ENCODE data around the gene ACBD6. TPM values are rescaled to one million over a fixed set of nuclear protein-coding genes. Genes with fewer than 3 reads are reported as not detected.

ACBD6 gene
- total RNA-seq, 1 donor from 2014 or later, result 43.4 TPM

DNA sequence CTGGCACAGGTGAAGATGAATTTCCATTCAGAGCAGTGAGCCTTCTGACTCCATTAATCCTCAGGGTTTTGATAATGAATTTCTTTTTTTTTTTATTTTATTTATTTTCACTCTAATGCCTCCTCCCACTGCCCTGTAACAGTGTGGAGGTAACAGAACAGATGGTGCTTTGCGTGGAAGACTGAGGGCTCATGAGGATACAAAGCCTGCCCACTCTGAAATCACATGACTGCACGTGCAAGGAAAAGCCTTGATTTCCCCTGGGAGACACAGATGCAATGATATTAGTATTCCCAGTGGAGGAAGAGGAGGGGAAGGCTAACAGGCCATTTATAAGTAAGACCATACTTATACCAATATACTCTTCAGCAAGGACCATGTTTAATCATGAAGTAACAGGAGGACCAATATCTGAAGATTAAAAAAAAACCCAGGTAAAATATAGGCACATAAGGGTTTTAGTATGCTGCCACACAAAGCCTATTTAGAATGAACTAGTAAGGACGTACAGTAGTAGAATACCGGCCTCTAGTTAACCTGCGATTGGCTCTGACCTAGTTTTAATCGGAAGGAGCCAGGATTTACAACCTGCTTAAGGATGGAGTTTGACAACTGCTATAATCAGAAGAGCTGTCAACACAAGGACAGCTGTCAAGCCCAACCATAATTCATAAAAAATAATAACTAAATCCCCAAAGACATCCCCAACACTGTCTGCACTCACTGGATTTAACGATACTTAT lies 202.7 kb downstream of the ACBD6 start:
- H2AFZ ChIP-seq (ENCODE audit: low read depth, low read length), result no peak overlapping the region
- no peaks in the 10 kb centered on the region for H3K9me3 ChIP-seq (ENCODE audit: insufficient read depth, low read depth, low read length)
- no peak overlapping the region for H3K27ac Mint-ChIP-seq (ENCODE audit: unreplicated experiment)
- H3K27ac ChIP-seq (ENCODE audit: low read depth, low read length), result no peak overlapping the region
- peaks cover 8% of the 10 kb centered on the region for H3K4me1 Mint-ChIP-seq (ENCODE audit: low read depth, unreplicated experiment)
- no peaks in the 10 kb centered on the region for H4K20me1 ChIP-seq (ENCODE audit: insufficient read depth, low read length)
- no peak overlapping the region for H3K4me2 ChIP-seq (ENCODE audit: low read length)
- H3K27me3 Mint-ChIP-seq (ENCODE audit: low read depth, unreplicated experiment), result no peaks in the 10 kb centered on the region
- TF ChIP-seq EZH2 (IDR thresholded peaks at IDR 0.05; ENCODE audit: insufficient read depth, low read length) (no peak), CTCF (IDR thresholded peaks at IDR 0.05; ENCODE audit: insufficient read depth, low read depth, low read length) (no peak)
- peaks cover 2% of the 10 kb centered on the region for H3K4me1 ChIP-seq (ENCODE audit: insufficient read depth, low read length)
- H3K4me3 Mint-ChIP-seq (ENCODE audit: unreplicated experiment), result no peak overlapping the region
- no peaks in the 10 kb centered on the region for H3K79me2 ChIP-seq (ENCODE audit: insufficient read depth, low read length)
- H3K4me3 ChIP-seq (ENCODE audit: insufficient read depth, low read depth, low read length), result no peak overlapping the region
- H3K36me3 Mint-ChIP-seq (ENCODE audit: low read depth, unreplicated experiment), result peaks cover 4% of the 10 kb centered on the region
- H3K36me3 ChIP-seq (ENCODE audit: insufficient read depth, low read length), result no peaks in the 10 kb centered on the region
- DNase-seq (ENCODE audit: low read depth), result no peak
- no peak for FAIRE-seq
- no peak overlapping the region for H3K9ac ChIP-seq (ENCODE audit: low read length)
- H3K9me3 Mint-ChIP-seq (ENCODE audit: unreplicated experiment), result no peaks in the 10 kb centered on the region
- H3K27me3 ChIP-seq (ENCODE audit: insufficient read depth, low read length), result no peaks in the 10 kb centered on the region

- no peaks in the 10 kb centered on the region for H3K9me3 Mint-ChIP-seq (ENCODE audit: unreplicated experiment)
- no peak overlapping the region for H3K4me3 ChIP-seq (ENCODE audit: insufficient read depth, low read depth, low read length)
- FAIRE-seq (no peak), DNase-seq (ENCODE audit: low read depth) (no peak)
- H3K36me3 ChIP-seq (ENCODE audit: insufficient read depth, low read length), result no peaks in the 10 kb centered on the region
- TF ChIP-seq EZH2 (IDR thresholded peaks at IDR 0.05; ENCODE audit: insufficient read depth, low read length) (no peak), CTCF (IDR thresholded peaks at IDR 0.05; ENCODE audit: insufficient read depth, low read depth, low read length) (no peak)
- H3K4me2 ChIP-seq (ENCODE audit: low read length), result no peak overlapping the region
- H3K4me1 Mint-ChIP-seq (ENCODE audit: low read depth, unreplicated experiment), result peaks cover 6% of the 10 kb centered on the region
- H3K27me3 ChIP-seq (ENCODE audit: insufficient read depth, low read length), result no peaks in the 10 kb centered on the region
- H3K27ac ChIP-seq (ENCODE audit: low read depth, low read length), result no peak overlapping the region
- H3K27me3 Mint-ChIP-seq (ENCODE audit: low read depth, unreplicated experiment), result no peaks in the 10 kb centered on the region
- H3K79me2 ChIP-seq (ENCODE audit: insufficient read depth, low read length), result no peaks in the 10 kb centered on the region
- no peak overlapping the region for H3K9ac ChIP-seq (ENCODE audit: low read length)
- H3K27ac Mint-ChIP-seq (ENCODE audit: unreplicated experiment), result no peak overlapping the region
- peaks cover 2% of the 10 kb centered on the region for H3K4me1 ChIP-seq (ENCODE audit: insufficient read depth, low read length)
- peaks cover 4% of the 10 kb centered on the region for H3K36me3 Mint-ChIP-seq (ENCODE audit: low read depth, unreplicated experiment)
- H3K9me3 ChIP-seq (ENCODE audit: insufficient read depth, low read depth, low read length), result no peaks in the 10 kb centered on the region
- H4K20me1 ChIP-seq (ENCODE audit: insufficient read depth, low read length), result no peaks in the 10 kb centered on the region
- no peak overlapping the region for H3K4me3 Mint-ChIP-seq (ENCODE audit: unreplicated experiment)
- H2AFZ ChIP-seq (ENCODE audit: low read depth, low read length), result no peak overlapping the region
Measured at GRCh38 chr1:180295999-180296398, 206.4 kb downstream of the ACBD6 start.

- Mint-ChIP-seq H3K27ac (ENCODE audit: unreplicated experiment) (no peak overlapping the region), H3K4me3 (ENCODE audit: unreplicated experiment) (no peak overlapping the region), H3K27me3 (ENCODE audit: low read depth, unreplicated experiment) (no peaks in the 10 kb centered on the region), H3K9me3 (ENCODE audit: unreplicated experiment) (no peaks in the 10 kb centered on the region), H3K4me1 (ENCODE audit: low read depth, unreplicated experiment) (peaks cover 9% of the 10 kb centered on the region), H3K36me3 (ENCODE audit: low read depth, unreplicated experiment) (peaks cover 4% of the 10 kb centered on the region)
- Histone ChIP-seq H4K20me1 (ENCODE audit: insufficient read depth, low read length) (no peaks in the 10 kb centered on the region), H3K27me3 (ENCODE audit: insufficient read depth, low read length) (no peaks in the 10 kb centered on the region), H3K4me1 (ENCODE audit: insufficient read depth, low read length) (peaks cover 2% of the 10 kb centered on the region), H3K79me2 (ENCODE audit: insufficient read depth, low read length) (no peaks in the 10 kb centered on the region), H3K9me3 (ENCODE audit: insufficient read depth, low read depth, low read length) (no peaks in the 10 kb centered on the region), H3K9ac (ENCODE audit: low read length) (no peak overlapping the region), H3K36me3 (ENCODE audit: insufficient read depth, low read length) (no peaks in the 10 kb centered on the region), H2AFZ (ENCODE audit: low read depth, low read length) (no peak overlapping the region), H3K4me3 (ENCODE audit: insufficient read depth, low read depth, low read length) (no peak overlapping the region), H3K27ac (ENCODE audit: low read depth, low read length) (no peak overlapping the region), H3K4me2 (ENCODE audit: low read length) (no peak overlapping the region)
- no peak for FAIRE-seq
- no peak for TF ChIP-seq EZH2 (IDR thresholded peaks at IDR 0.05; ENCODE audit: insufficient read depth, low read length)
- TF ChIP-seq CTCF (IDR thresholded peaks at IDR 0.05; ENCODE audit: insufficient read depth, low read depth, low read length), result no peak
- no peak for DNase-seq (ENCODE audit: low read depth)
Measured at GRCh38 chr1:180294711-180295110, 207.7 kb downstream of the ACBD6 start.

Measured in astrocyte (in vitro differentiated cells and primary cell).